ENCODE measurements around the gene TEPSIN.

The TEPSIN gene

GRCh38 chr17:81286491-81287145 lies 47.8 kb upstream of the TEPSIN start:
- Histone ChIP-seq H2AK5ac (ENCODE audit: low read length, severe bottlenecking) (no peak overlapping the region), H2BK120ac (ENCODE audit: low read depth, low read length) (no peak overlapping the region), H3K4me2 (ENCODE audit: low read length, poor library complexity, severe bottlenecking) (no peak overlapping the region), H2BK12ac (ENCODE audit: low read length in 2 of 2) (no peak overlapping the region), H3K4me3 (ENCODE audit: insufficient read depth in 1 of 2, low read depth in 1 of 2, low read length in 2 of 2) (no peak overlapping the region), H3K18ac (ENCODE audit: low read depth in 1 of 2, low read length in 2 of 2) (no peak overlapping the region), H3K79me1 (replicated peaks; ENCODE audit: low read length, poor library complexity, severe bottlenecking) (peaks cover 54% of the 10 kb centered on the region), H3K4me1 (ENCODE audit: control insufficient read depth, insufficient read depth, low read depth, low read length) (peaks cover 4% of the 10 kb centered on the region), H4K8ac (ENCODE audit: low read length) (no peak overlapping the region), H3K4ac (ENCODE audit: low read depth in 1 of 2, low read length in 2 of 2) (no peak overlapping the region), H3K36me3 (ENCODE audit: control insufficient read depth in 1 of 2, insufficient read depth in 2 of 2, low read depth in 1 of 2, low read length in 2 of 2) (peaks cover 34 to 67% of the 10 kb centered on the region in 2 experiments), H2BK15ac (ENCODE audit: low read depth, poor library complexity, severe bottlenecking) (no peak overlapping the region), H2AFZ (ENCODE audit: low read depth, low read length) (no peak overlapping the region), H3K27me3 (ENCODE audit: control insufficient read depth in 1 of 2, insufficient read depth in 1 of 2, low read length in 2 of 2) (no peaks in the 10 kb centered on the region), H3K9ac (ENCODE audit: low read length) (no peak overlapping the region), H4K91ac (ENCODE audit: low read length) (no peak overlapping the region), H3K27ac (ENCODE audit: low read length, poor library complexity, severe bottlenecking) (no peak overlapping the region), H3K9me3 (ENCODE audit: control insufficient read depth, low read length) (no peaks in the 10 kb centered on the region), H3K23ac (ENCODE audit: low read length in 2 of 2) (no peak overlapping the region), H2BK5ac (ENCODE audit: low read depth, low read length, poor library complexity, severe bottlenecking) (no peak overlapping the region), H3K14ac (ENCODE audit: low read length in 2 of 2) (no peak overlapping the region)
- DNase-seq = no peak
- 96% methylated on average over 23 of the region's 23 CpGs for WGBS

GRCh38 chr17:81285894-81286293 lies 47.0 kb upstream of the TEPSIN start:
- no peak for DNase-seq
- no peak overlapping the region for H3K23ac ChIP-seq (ENCODE audit: low read length in 2 of 2)
- no peak overlapping the region for H2BK15ac ChIP-seq (ENCODE audit: low read depth, poor library complexity, severe bottlenecking)
- H2BK120ac ChIP-seq (ENCODE audit: low read depth, low read length) = no peak overlapping the region
- no peak overlapping the region for H2AK5ac ChIP-seq (ENCODE audit: low read length, severe bottlenecking)
- peak overlapping the region in 1 of 2 experiments; percentile 69 for H3K4me3 ChIP-seq (ENCODE audit: insufficient read depth in 1 of 2, low read depth in 1 of 2, low read length in 2 of 2)
- no peak overlapping the region for H3K4ac ChIP-seq (ENCODE audit: low read depth in 1 of 2, low read length in 2 of 2)
- no peak overlapping the region for H3K27ac ChIP-seq (ENCODE audit: low read length, poor library complexity, severe bottlenecking)
- H3K9me3 ChIP-seq (ENCODE audit: control insufficient read depth, low read length) = no peaks in the 10 kb centered on the region
- WGBS = 88% methylated on average over 12 of the region's 12 CpGs
- H3K27me3 ChIP-seq (ENCODE audit: control insufficient read depth in 1 of 2, insufficient read depth in 1 of 2, low read length in 2 of 2) = no peaks in the 10 kb centered on the region
- no peak overlapping the region for H4K91ac ChIP-seq (ENCODE audit: low read length)
- H3K4me2 ChIP-seq (ENCODE audit: low read length, poor library complexity, severe bottlenecking) = no peak overlapping the region
- no peak overlapping the region for H2BK5ac ChIP-seq (ENCODE audit: low read depth, low read length, poor library complexity, severe bottlenecking)
- peaks cover 34 to 72% of the 10 kb centered on the region in 2 experiments for H3K36me3 ChIP-seq (ENCODE audit: control insufficient read depth in 1 of 2, insufficient read depth in 2 of 2, low read depth in 1 of 2, low read length in 2 of 2)
- H4K8ac ChIP-seq (ENCODE audit: low read length) = no peak overlapping the region
- no peak overlapping the region for H3K18ac ChIP-seq (ENCODE audit: low read depth in 1 of 2, low read length in 2 of 2)
- H3K79me1 ChIP-seq (replicated peaks; ENCODE audit: low read length, poor library complexity, severe bottlenecking) = peaks cover 56% of the 10 kb centered on the region
- no peak overlapping the region for H2AFZ ChIP-seq (ENCODE audit: low read depth, low read length)
- H3K14ac ChIP-seq (ENCODE audit: low read length in 2 of 2) = no peak overlapping the region
- H2BK12ac ChIP-seq (ENCODE audit: low read length in 2 of 2) = no peak overlapping the region
- H3K9ac ChIP-seq (ENCODE audit: low read length) = peak overlapping the region; percentile 72
- peaks cover 2% of the 10 kb centered on the region for H3K4me1 ChIP-seq (ENCODE audit: control insufficient read depth, insufficient read depth, low read depth, low read length)

GRCh38 chr17:81285179-81285878 lies 46.5 kb upstream of the TEPSIN start:
- Histone ChIP-seq H2AK5ac (ENCODE audit: low read length, severe bottlenecking) (no peak overlapping the region), H3K18ac (ENCODE audit: low read depth in 1 of 2, low read length in 2 of 2) (no peak overlapping the region), H2BK15ac (ENCODE audit: low read depth, poor library complexity, severe bottlenecking) (no peak overlapping the region), H3K27me3 (ENCODE audit: control insufficient read depth in 1 of 2, insufficient read depth in 1 of 2, low read length in 2 of 2) (no peaks in the 10 kb centered on the region), H4K8ac (ENCODE audit: low read length) (peak overlapping the region; percentile 38), H3K4me2 (ENCODE audit: low read length, poor library complexity, severe bottlenecking) (no peak overlapping the region), H2BK12ac (ENCODE audit: low read length in 2 of 2) (no peak overlapping the region), H4K91ac (ENCODE audit: low read length) (peak overlapping the region; percentile 56), H3K14ac (ENCODE audit: low read length in 2 of 2) (no peak overlapping the region), H3K36me3 (ENCODE audit: control insufficient read depth in 1 of 2, insufficient read depth in 2 of 2, low read depth in 1 of 2, low read length in 2 of 2) (peaks cover 35 to 74% of the 10 kb centered on the region in 2 experiments), H3K23ac (ENCODE audit: low read length in 2 of 2) (no peak overlapping the region), H2BK5ac (ENCODE audit: low read depth, low read length, poor library complexity, severe bottlenecking) (no peak overlapping the region), H3K4me1 (ENCODE audit: control insufficient read depth, insufficient read depth, low read depth, low read length) (peaks cover 2% of the 10 kb centered on the region), H3K79me1 (replicated peaks; ENCODE audit: low read length, poor library complexity, severe bottlenecking) (peaks cover 53% of the 10 kb centered on the region), H3K9me3 (ENCODE audit: control insufficient read depth, low read length) (no peaks in the 10 kb centered on the region), H3K4ac (ENCODE audit: low read depth in 1 of 2, low read length in 2 of 2) (peak overlapping the region in 1 of 2 experiments; percentile 18), H3K4me3 (ENCODE audit: insufficient read depth in 1 of 2, low read depth in 1 of 2, low read length in 2 of 2) (peak overlapping the region in 1 of 2 experiments; percentile 69), H3K27ac (ENCODE audit: low read length, poor library complexity, severe bottlenecking) (no peak overlapping the region), H3K9ac (ENCODE audit: low read length) (peak overlapping the region; percentile 72), H2AFZ (ENCODE audit: low read depth, low read length) (no peak overlapping the region), H2BK120ac (ENCODE audit: low read depth, low read length) (no peak overlapping the region)
- WGBS = 76% methylated on average over 37 of the region's 37 CpGs
- no peak for DNase-seq

- H4K8ac ChIP-seq (ENCODE audit: low read length) = no peak overlapping the region
- H3K9me3 ChIP-seq (ENCODE audit: control insufficient read depth, low read length) = no peaks in the 10 kb centered on the region
- no peak overlapping the region for H3K18ac ChIP-seq (ENCODE audit: low read depth in 1 of 2, low read length in 2 of 2)
- no peak overlapping the region for H2BK12ac ChIP-seq (ENCODE audit: low read length in 2 of 2)
- peaks cover 51% of the 10 kb centered on the region for H3K79me1 ChIP-seq (replicated peaks; ENCODE audit: low read length, poor library complexity, severe bottlenecking)
- no peak overlapping the region for H3K27ac ChIP-seq (ENCODE audit: low read length, poor library complexity, severe bottlenecking)
- H3K36me3 ChIP-seq (ENCODE audit: control insufficient read depth in 1 of 2, insufficient read depth in 2 of 2, low read depth in 1 of 2, low read length in 2 of 2) = peaks cover 41 to 82% of the 10 kb centered on the region in 2 experiments
- no peaks in the 10 kb centered on the region for H3K27me3 ChIP-seq (ENCODE audit: control insufficient read depth in 1 of 2, insufficient read depth in 1 of 2, low read length in 2 of 2)
- H3K4me1 ChIP-seq (ENCODE audit: control insufficient read depth, insufficient read depth, low read depth, low read length) = no peaks in the 10 kb centered on the region
- no peak for DNase-seq
- H2AFZ ChIP-seq (ENCODE audit: low read depth, low read length) = no peak overlapping the region
- no peak overlapping the region for H3K14ac ChIP-seq (ENCODE audit: low read length in 2 of 2)
- no peak overlapping the region for H3K9ac ChIP-seq (ENCODE audit: low read length)
- 95% methylated on average over 16 of the region's 16 CpGs for WGBS
- peak overlapping the region; percentile 49 for H4K91ac ChIP-seq (ENCODE audit: low read length)
- no peak overlapping the region for H3K23ac ChIP-seq (ENCODE audit: low read length in 2 of 2)
- H2BK15ac ChIP-seq (ENCODE audit: low read depth, poor library complexity, severe bottlenecking) = no peak overlapping the region
- H2AK5ac ChIP-seq (ENCODE audit: low read length, severe bottlenecking) = no peak overlapping the region
- H2BK5ac ChIP-seq (ENCODE audit: low read depth, low read length, poor library complexity, severe bottlenecking) = no peak overlapping the region
- no peak overlapping the region for H3K4me2 ChIP-seq (ENCODE audit: low read length, poor library complexity, severe bottlenecking)
- no peak overlapping the region for H3K4me3 ChIP-seq (ENCODE audit: insufficient read depth in 1 of 2, low read depth in 1 of 2, low read length in 2 of 2)
- H3K4ac ChIP-seq (ENCODE audit: low read depth in 1 of 2, low read length in 2 of 2) = no peak overlapping the region
- H2BK120ac ChIP-seq (ENCODE audit: low read depth, low read length) = no peak overlapping the region
These were observed 44.0 kb upstream of the TEPSIN start for GRCh38 chr17:81282876-81283275.

All from mesenchymal stem cell (in vitro differentiated cells and primary cell).